HK-2 (cell line): ENCODE data around the gene SLC35F3.
A peak's percentile ranks its signal among the peaks of the same experiment; 100 is the strongest.

Experiments
- DNase-seq: peaks from one replicate; pipeline ENCODE4 v3.0.0-alpha.2; 2018; ENCODE audit not compliant: unreplicated experiment

The SLC35F3 gene

DNA sequence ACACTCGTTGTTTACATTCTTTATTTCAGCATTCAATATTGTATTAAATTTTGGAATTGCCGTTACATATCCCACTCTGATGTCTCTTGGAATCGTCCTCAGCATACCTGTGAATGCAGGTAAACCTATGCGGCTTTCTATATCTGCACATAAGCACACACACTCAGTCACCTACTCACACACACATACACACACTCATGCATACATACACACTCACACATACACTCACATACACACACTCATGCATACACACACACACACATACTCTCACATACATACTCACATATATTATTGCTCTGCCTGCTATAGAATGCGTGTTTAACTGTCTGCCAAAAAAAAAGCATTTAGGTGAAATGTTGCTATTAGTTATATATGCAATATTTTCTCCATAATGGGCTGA, 415.6 kb downstream of the SLC35F3 start:
- no peak for DNase-seq

DNA sequence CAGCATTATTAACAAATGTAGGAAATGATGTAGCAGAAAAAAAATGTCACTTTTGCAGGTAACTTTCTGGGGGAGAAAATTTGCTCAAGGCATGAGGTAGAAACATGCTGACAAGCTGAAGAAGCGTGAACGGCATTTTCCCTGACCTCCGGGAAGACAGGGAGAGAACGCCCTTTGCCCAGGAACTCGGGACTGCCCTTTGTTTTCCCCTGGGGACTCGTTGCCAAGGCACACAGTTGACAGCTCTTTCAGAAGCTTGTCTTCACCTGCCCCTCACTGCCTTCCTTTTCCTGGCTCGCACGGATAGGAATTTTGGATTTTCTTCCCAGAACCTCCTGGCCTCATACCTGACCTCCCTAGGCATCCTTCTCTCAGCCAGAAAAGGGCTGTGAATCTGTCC, 416.1 kb downstream of the SLC35F3 start:
- DNase-seq, result no peak

DNA sequence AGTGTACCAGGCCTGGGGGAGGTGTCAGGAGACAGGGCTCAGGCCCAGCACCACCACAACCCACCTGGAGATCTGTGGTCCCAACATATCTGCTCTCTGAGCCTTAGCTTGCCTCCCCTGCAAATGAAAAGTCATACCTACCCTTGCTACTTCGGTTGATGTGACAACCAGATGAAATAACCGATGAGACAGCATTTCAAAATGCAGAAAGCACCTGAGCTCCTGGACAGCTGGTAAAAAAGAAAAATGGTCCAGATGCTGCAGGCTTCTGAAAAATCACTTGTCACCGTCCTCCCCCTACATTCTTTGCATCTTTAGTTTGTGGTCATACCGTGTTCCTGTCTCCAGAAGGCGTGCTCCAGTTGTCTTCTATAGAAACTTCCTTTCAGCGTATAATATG, 416.8 kb downstream of the SLC35F3 start:
- DNase-seq, result no peak

DNA sequence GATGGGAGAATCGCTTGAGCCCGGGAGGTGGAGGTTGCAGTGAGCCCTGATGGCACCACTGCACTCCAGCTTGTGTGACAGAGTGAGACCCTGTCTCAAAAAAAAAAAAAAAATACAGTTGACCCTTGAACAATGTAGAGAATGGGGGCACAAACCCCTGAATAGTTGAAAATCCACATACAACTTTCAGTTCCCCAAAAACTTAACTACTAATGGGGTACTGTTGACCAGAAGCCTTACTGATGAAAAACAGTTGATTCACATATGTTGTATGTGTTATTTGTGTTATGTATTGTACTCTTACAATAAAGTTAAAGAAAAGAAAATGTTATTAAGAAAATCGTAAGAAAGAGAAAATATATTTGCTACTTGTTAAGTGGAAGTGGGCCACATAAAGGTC, 417.6 kb downstream of the SLC35F3 start:
- no peak for DNase-seq

DNA sequence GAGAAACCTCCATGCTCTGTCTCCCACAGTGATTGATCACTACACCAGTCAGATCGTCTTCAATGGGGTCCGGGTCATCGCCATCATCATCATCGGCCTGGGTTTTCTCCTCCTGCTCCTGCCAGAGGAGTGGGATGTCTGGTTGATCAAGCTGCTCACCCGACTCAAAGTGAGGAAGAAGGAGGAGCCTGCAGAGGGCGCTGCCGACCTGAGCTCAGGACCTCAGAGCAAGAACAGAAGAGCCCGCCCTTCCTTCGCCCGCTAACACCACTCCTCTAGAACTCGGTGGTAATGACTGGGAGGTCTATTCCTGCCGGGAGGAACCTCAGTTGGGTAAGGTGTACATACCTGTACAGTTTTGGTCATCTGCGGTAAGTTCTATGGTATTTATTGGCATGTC, 418.5 kb downstream of the SLC35F3 start:
- no peak for DNase-seq

DNA sequence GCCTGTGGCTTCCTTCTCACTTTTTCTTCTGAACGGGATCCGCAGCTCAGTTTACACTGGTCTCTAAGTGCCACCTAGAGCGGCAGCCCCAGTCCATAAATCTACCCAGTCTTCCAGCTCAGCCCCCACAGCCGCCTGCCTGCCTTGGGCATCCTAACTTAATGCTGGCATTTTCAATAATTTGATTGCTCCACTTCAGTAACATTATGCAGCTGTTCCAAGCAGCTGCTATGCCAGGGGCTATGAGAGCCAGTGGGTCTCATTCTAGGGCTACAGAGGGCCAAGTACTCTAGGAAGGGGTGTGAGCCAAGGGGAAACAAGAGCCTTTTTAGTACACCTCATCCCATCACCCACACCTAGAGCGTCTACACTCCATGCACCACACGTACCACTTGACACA, 420.3 kb downstream of the SLC35F3 start:
- DNase-seq, result no peak

DNA sequence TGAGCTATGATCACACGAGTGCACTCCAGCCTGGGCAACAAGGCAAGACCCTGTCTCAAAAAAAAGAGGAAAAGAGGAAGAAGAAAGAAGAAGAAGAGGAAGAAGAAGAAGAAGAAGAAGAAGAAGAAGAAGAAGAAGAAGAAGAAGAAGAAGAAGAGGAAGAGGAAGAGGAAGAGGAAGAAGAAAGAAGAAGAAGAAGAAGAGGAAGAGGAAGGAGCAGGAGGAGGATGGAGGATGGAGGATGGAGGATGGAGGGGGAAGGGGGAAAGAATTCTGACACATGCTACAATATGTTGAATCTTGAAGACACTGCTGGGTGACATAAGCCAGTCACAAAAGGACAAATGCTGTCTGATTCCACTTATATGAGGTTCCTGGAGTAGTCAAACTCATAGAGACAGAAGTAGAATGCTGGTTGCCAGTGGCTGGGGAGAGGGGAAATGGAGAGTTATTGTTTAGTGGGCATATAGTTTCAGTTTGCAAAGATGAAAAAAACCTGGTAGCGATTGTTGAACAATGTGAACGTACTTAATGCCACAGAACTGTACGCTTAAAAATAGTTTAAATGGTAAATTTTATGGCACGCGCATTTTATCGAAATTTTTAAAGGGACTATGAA, 421.5 kb downstream of the SLC35F3 start:
- DNase-seq, result no peak

DNA sequence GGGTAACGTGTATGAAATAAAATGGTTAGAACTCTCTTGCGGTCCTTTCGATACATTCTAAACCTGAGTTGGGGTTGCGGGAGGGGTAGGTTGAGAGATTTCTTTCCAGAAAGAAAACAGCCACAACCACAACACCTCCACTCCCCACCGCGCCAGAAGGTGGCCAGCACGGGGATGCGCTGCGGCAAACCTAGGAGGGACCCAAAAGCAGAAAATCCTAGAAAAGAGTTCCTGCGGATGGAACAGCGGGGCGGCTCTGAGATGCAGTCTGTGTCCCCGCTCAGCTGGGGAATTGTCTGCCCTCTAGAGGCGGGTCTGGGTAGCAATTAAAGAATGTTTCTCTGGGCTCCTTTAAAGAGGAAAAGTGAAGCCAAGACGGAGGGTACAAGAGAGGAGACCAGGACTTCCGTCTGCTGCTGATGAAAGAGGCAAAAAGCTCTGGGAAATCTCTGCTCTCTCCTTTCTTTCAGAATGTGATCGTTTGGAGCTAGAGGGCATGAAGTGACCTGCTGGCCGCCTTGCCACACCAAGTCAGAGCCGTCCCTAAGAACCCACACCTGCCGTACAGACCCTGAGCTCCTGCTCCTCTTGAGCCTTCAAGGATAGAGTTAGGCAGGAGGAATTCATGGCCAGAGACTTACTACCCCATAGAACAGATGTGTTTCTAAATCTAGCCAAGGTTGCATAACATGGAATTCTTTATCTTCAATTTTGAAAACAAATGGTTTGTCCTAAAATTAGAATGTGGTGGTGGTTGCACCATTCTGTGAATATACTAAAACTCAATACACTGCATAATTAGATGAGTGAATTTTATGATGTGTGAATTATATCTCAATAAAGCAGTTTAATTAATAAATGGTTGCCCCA, 422.3 kb downstream of the SLC35F3 start:
- DNase-seq, result peak; percentile 54

DNA sequence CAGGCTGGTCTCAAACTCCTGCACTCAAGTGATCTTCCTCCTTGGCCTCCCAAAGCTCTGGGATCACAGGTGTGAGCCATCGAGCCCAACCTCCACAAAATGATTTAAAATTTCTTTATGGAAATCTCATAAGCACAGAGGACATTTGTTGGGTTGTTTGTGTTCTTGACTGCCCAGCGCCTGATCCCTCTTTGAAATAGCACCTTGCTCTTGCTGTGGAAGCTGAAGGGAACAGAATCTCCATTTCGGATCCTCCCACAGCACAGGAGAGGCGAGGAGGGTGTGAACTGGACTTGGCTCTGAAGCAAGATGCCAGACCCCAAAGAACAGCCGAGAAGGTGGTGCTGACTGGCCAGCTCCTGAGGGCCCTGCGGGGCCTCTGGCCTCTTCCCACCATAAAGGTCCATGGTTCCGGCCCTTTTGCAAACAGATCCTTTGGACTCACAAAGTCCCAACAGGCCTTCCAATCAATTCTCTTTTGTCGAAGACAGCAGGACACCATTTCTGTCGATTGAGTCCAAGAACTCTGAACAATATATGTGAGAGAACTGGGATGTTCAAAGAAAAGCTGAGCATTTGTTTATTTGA, 423.2 kb downstream of the SLC35F3 start:
- DNase-seq, result no peak

DNA sequence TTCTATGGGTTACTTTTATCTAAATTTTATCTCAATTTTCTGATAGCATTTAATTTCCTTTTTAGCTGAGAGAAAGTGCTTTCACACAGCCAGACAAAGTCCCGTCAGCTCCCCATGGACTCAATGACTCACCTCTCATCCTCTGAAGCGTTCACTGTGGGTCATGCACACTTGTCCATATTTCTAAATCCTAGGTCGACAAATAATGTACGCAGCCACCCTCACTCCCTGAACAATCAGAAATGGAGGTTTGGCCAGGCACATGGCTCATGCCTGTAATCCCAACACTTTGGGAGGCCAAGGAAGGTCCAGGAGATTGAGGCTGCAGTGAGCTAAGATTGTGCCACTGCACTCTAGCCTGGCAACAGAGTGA, 426.4 kb downstream of the SLC35F3 start:
- no peak for DNase-seq

DNA sequence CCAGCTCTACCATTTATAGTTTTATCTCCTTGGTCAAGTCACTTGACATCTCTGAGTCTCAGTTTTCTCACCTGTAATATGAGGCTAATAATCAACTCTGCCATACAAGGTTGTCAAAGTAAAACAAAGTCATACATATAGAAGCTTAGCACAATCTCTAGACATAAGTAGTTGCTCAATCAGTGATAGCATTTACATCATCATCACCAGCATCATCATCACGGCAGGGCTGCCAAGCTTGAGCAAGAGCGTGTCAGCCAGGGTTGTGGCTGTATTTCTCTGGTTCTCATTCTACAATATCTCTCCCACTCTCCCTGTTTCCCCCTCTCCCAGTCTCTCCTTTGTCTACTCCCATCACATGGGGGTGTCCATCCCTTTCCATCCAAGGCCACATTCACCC, 427.0 kb downstream of the SLC35F3 start:
- DNase-seq, result no peak

DNA sequence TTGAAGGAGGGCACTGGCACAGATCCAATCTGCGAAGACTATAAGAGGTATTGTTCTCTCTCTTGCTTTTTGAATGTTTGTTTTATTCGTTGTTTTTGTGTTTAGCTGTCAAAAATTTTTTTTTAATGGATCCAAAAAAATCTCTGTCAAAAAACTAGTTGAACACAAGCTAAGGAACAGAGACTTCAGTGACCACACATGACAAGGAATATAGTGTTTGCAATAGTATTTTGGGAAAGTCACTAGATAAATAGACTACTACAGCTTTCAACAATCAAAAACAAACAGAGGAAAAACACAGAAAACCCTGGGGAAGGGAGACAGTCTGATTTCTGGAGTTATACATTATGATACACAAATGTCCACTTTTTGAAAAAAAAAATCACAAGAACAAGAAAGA, 431.9 kb downstream of the SLC35F3 start:
- DNase-seq, result no peak

DNA sequence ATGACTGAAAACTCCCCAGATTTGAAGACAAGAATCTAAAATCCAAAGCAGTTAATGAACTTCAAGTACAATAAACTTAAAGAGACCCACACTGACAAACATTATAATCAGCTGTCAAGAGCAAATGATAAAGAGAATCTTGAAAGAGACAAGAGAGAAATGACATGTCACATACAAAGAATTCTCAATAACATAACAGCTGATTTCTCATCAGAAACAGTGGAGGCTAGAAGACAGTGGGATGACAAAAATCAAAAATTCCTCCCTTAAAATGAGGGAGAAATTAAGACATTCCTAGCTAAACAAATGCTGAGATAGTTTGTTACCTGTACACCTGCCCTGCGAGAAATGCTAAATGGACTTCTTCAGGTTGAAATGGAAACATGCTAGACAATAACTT, 432.8 kb downstream of the SLC35F3 start:
- DNase-seq, result no peak

DNA sequence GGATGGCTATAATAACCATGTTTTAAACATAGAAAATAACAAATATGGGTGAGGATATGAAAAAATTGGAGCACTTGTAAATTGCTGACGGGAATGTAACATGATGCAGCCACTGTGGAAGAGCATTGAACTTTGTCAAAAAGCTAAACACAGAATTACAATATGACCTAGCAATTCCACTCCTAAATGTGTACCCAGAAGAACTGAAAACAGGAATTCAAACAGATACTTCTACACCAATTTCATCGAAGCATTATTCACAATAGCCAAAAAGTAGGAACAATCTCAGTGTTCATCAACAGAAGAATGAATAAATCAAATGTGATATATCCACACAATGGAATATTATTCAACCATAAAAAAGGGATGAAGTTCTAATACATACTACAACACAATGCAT, 436.1 kb downstream of the SLC35F3 start:
- DNase-seq, result no peak

DNA sequence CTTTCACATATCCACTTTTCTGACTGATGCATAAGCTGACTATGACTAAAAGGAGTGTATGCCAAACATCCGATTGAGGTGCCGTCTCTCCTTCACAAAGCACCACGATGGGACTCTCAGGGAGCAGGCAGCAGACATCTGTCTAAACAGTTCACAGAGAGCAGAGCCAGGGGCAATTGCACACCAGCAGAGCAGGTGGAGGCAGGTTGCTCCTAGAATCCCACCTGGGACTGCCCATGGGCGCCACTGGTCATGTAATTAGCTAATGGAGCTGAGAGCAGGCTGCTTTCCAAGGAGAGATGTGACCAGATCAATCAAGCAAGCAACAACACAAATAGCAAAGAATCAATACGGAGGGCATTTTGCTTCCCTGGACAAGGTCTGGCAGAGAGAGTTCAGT, 438.3 kb downstream of the SLC35F3 start:
- no peak for DNase-seq

DNA sequence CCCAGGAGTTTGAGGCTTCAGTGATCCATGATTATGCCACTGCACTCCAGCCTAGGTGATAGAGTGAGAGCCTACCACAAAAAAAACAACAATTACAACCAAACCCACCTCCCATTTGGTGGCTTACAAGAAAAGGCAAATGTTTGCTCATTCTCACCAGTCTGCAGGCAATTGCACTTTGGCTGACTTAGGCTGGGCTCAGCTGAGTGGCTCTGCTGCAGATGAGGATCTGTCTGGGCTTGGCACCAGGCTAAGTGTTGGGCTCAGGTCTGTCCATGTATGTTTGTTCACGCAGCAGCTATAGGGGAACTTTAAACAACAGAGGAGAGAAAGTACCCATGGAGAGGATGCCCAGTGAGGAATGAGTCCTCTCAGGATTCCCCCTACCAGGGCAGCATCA, 440.8 kb downstream of the SLC35F3 start:
- no peak for DNase-seq

DNA sequence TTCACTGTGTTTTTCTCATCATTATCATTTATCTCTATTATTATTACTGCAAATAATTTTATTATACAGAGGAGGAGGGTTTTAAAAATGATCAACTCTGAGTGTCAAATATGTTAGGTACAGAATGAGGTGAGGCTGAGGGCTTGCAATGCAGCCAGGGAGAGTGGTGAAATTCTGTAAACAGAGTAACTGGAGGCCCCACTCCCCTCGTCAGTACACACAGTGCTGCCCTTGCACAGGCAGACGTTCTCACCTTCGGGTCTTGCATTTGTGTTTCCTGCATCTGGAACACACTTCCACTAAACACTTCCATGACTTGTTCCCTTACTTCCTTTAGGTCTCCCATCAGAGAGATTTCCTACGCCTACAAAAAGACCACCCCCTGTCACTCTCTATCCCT, 444.5 kb downstream of the SLC35F3 start:
- DNase-seq, result no peak

DNA sequence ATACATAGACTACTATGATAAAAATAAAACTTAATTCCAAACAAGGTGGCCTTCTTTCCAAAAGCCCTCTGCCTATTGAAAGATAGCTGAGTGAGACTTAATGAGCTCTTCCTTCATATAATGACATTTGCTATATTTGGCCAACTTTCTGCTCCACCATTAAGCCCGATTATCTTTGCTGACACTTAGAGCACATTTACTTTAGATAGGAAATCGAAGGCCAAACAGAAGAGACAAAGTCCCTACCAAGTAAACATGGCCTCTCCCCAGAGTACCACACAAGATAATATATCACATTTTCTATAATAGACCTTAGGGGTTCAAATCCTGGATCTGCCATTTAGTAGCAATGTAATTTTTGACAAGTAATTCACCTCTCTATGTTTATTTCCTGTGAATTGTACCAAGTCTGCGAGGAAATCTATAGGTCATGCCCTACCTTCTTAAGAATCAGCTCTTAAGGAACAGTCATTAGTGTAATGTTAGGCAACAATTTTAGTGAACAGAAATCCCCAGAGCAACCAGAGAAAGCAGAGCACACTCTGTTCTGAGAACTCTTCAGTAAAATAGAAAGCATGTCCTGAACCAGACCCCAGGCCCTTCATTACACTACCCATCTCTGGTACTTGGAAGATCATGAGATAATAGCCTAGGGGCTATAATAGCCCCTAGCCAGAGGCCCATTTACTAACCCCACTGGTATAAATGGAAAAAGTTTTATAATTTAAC, 451.5 kb downstream of the SLC35F3 start:
- DNase-seq, result no peak

DNA sequence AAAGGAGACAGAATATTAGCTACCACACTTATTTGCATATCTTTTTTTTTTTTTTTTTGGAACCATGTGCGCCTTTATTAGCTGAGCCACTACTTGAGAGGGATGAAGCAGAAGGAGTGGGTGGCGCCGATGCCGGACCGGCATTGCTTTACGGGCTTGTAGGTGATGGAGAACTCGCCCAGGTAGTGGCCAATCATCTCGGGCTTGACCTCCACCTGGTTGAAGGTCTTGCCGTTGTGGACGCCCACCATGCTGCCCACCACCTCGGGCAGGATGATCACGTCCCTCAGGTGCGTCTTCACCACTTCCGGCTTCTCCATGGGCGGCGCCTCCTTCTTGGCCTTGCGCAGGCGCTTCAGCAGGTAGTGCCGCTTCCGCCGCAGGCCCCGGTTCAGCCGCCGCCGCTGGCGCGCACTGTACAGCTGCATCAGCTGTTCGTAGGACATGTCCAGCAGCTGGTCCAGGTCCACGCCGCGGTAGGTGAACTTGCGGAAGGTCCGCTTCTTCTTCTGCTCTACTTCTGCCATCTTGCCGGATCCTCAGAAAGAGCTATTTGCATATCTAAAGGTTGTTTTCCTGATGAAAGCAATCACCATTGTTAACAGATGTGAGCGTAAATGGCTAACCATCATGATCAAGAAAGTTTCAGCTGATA, 452.3 kb downstream of the SLC35F3 start:
- peak; percentile 90 for DNase-seq

DNA sequence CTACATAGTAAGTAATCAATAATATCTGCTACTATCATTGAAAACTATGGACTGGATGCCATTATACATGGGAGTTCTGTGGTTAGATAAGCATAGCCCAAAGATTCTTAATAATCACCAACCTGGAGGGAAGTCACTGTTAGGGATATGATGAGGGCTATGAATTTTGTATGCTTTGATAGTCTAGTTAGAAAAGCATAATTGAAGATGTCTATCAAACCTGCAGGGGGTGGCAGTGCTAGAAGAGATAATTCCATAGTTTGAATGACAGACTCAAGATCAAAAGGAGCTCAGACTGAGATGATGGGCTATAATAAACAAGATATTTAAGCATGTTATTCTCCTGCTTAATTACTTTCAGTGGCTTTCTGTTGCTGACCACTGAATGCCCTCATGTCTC, 453.4 kb downstream of the SLC35F3 start:
- no peak for DNase-seq

DNA sequence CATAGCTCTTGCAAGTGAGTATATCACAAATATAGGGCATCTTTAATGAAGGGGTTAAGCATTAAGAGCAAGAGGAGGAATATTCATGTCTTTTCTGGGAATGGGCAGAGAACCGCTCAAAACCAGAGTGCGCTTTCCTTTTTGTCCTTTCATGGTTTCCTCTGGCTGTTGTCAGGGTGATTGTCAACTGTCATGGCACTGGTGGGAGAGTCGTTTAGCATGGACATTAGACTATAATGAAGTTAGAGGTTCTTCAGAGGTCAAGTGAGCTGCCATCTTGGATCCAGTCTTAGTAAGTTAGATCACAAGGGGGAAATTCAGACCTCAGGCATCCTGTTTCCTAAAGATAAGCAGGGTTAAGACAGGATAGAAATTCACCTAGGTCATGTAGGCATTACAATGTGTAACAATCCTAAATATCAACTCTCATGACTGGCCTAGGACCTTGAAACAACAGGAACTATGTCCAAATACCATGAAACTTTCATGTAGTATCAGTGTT, 456.7 kb downstream of the SLC35F3 start:
- DNase-seq, result no peak

DNA sequence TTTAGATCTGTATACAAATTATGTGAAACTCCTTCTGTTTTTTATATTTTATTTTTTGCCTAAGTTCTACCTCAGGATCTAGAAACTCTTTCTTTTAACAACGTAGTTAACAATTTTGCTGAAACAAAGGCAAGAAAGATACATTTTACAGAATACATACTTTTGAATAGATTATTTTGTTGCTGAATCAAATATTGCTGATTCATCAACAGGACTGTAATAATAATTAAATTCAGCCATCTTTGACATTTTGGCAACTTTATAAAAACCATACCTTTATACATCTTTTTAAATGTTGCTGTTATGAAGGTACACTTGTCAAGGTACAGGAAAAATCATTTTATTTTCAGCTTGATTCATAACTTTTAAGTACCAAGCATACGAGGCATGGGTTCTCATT, 458.1 kb downstream of the SLC35F3 start:
- DNase-seq, result no peak
